Mesenchymal stem cell (in vitro differentiated cells and primary cell): ENCODE data around the gene THSD8.

Source experiments
- DNase-seq: peaks from one replicate; pipeline ENCODE4 v3.0.0-alpha.2; 2013
- H2AFZ ChIP-seq: one replicate; pipeline ENCODE4 v1.6.1; 2013; ENCODE audit warnings: low read depth, mild to moderate bottlenecking, control low read depth, inconsistent platforms, low read length, moderate library complexity
- H2AK5ac ChIP-seq: 2 replicates; pipeline ENCODE4 v1.6.1; 2013; ENCODE audit warnings: low read length, moderate library complexity, mild to moderate bottlenecking, inconsistent platforms; ENCODE audit not compliant: severe bottlenecking
- H2BK120ac ChIP-seq: one replicate; pipeline ENCODE4 v1.6.1; 2013; ENCODE audit warnings: low read depth, mild to moderate bottlenecking, inconsistent platforms, low read length, moderate library complexity
- H2BK12ac ChIP-seq, 2 experiments: one replicate each; pipeline ENCODE4 v1.6.1; 2013; ENCODE audit warnings: inconsistent platforms in 2 of 2, low read length in 2 of 2, mild to moderate bottlenecking in 2 of 2, moderate library complexity in 2 of 2, control low read depth in 1 of 2
- H2BK15ac ChIP-seq: one replicate; pipeline ENCODE4 v1.6.1; 2013; ENCODE audit warnings: mild to moderate bottlenecking, low read depth, inconsistent platforms; ENCODE audit not compliant: poor library complexity, severe bottlenecking
- H2BK5ac ChIP-seq: 2 replicates; pipeline ENCODE4 v1.6.1; 2013; ENCODE audit warnings: low read depth, mild to moderate bottlenecking, low read length, control low read depth, inconsistent platforms; ENCODE audit not compliant: poor library complexity, severe bottlenecking
- H3K14ac ChIP-seq, 2 experiments: one replicate each; pipeline ENCODE4 v1.6.1; 2013; ENCODE audit warnings: inconsistent platforms in 2 of 2, low read length in 2 of 2, control low read depth in 1 of 2, mild to moderate bottlenecking in 1 of 2, moderate library complexity in 1 of 2
- H3K18ac ChIP-seq, 2 experiments: one replicate each; pipeline ENCODE4 v1.6.1; 2013; ENCODE audit warnings: inconsistent platforms in 2 of 2, low read length in 2 of 2, control low read depth in 1 of 2, low read depth in 1 of 2, mild to moderate bottlenecking in 1 of 2
- H3K23ac ChIP-seq, 2 experiments: one replicate each; pipeline ENCODE4 v1.6.1; 2013; ENCODE audit warnings: inconsistent platforms in 2 of 2, low read length in 2 of 2, mild to moderate bottlenecking in 2 of 2, moderate library complexity in 2 of 2, control low read depth in 1 of 2
- H3K27ac ChIP-seq: 2 replicates; pipeline ENCODE4 v1.5.1; 2013; ENCODE audit warnings: mild to moderate bottlenecking, moderate library complexity, low read length, control low read depth, inconsistent platforms; ENCODE audit not compliant: poor library complexity, severe bottlenecking
- H3K27me3 ChIP-seq, 2 experiments: 2 replicates each; pipeline versions ENCODE4 v1.6.1 to v1.7.0; 2013; ENCODE audit warnings: low read length in 2 of 2, mild to moderate bottlenecking in 2 of 2, moderate library complexity in 2 of 2, control low read depth in 1 of 2, inconsistent platforms in 1 of 2; ENCODE audit not compliant: control insufficient read depth in 1 of 2, insufficient read depth in 1 of 2
- H3K36me3 ChIP-seq, 2 experiments: 2 replicates each; pipeline versions ENCODE4 v1.6.1 to v1.7.0; 2013; ENCODE audit warnings: low read length in 2 of 2, control low read depth in 1 of 2, inconsistent platforms in 1 of 2, low read depth in 1 of 2, mild to moderate bottlenecking in 1 of 2; ENCODE audit not compliant: insufficient read depth in 2 of 2, control insufficient read depth in 1 of 2
- H3K4ac ChIP-seq, 2 experiments: one replicate each; pipeline ENCODE4 v1.6.1; 2013; ENCODE audit warnings: inconsistent platforms in 2 of 2, low read length in 2 of 2, mild to moderate bottlenecking in 2 of 2, moderate library complexity in 2 of 2, control low read depth in 1 of 2, low read depth in 1 of 2
- H3K4me1 ChIP-seq: 2 replicates; pipeline ENCODE4 v1.6.1; 2013; ENCODE audit warnings: low read depth, low read length, control low read depth; ENCODE audit not compliant: control insufficient read depth, insufficient read depth
- H3K4me2 ChIP-seq: 2 replicates; pipeline ENCODE4 v1.6.1; 2013; ENCODE audit warnings: low read length, mild to moderate bottlenecking, inconsistent platforms; ENCODE audit not compliant: poor library complexity, severe bottlenecking
- H3K4me3 ChIP-seq, 2 experiments: 2 replicates each; pipeline versions ENCODE4 v1.5.1 to v1.7.0; 2013; ENCODE audit warnings: low read length in 2 of 2, mild to moderate bottlenecking in 2 of 2, control low read depth in 1 of 2, low read depth in 1 of 2; ENCODE audit not compliant: insufficient read depth in 1 of 2
- H3K79me1 ChIP-seq: replicated peaks from 2 replicates; pipeline ENCODE4 v1.6.1; 2013; ENCODE audit warnings: mild to moderate bottlenecking, control low read depth, low read length, inconsistent platforms; ENCODE audit not compliant: poor library complexity, severe bottlenecking
- H3K9ac ChIP-seq: 2 replicates; pipeline ENCODE4 v1.7.0; 2013; ENCODE audit warnings: mild to moderate bottlenecking, low read length, moderate library complexity
- H3K9me3 ChIP-seq: 2 replicates; pipeline ENCODE4 v1.7.0; 2013; ENCODE audit warnings: mild to moderate bottlenecking, low read length; ENCODE audit not compliant: control insufficient read depth
- H4K8ac ChIP-seq: one replicate; pipeline ENCODE4 v1.6.1; 2013; ENCODE audit warnings: inconsistent platforms, mild to moderate bottlenecking, low read length, moderate library complexity
- H4K91ac ChIP-seq: one replicate; pipeline ENCODE4 v1.6.1; 2013; ENCODE audit warnings: mild to moderate bottlenecking, low read length, inconsistent platforms
- WGBS: methylation state at CpG from one replicate; pipeline ENCODE4 v1.1.7; 2013; ENCODE audit warnings: mixed read lengths; 5-methylcytosine and 5-hydroxymethylcytosine counted together

Gene THSD8

DNA sequence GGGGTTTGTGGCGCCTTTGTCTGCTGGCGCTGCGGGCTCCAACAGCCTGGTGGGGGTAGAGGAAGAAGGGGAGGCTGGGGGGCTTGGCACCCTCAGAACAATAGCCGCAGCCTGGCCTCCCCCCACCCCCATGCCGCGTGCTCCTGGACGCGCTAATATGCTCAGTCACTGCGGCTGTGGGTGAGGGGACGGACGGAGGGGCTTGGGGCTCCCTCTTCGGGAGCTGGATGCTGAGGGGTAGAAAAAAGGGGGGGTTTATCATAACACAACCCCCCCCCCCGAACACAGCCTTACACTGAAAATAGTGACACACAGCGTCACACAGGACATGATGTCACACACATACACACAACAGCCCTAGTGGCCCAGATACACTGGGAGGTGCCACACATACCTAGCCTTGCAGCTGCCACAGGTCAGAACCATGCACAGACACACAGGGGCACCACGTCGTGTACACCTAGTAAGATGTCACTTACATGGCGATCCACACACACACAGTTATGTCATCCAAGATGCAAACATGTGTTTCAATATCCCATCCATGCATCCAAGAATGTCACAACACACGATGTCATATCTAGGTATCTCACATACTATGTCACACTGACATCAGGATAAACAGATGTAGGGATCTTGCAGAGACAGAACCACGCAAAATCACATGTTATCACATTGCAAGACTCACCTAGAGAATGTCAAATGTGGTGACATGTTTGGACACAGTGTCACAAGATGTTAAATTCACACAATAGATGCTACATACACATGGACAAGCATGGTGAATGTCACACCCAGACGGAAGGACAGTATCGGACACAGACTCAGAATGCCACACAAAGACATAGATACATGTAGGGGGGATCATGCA lies 37.3 kb downstream of the THSD8 start:
- peaks cover 90 to 94% of the 10 kb centered on the region in 2 experiments for H3K27me3 ChIP-seq
- H2AK5ac ChIP-seq = no peak overlapping the region
- H3K79me1 ChIP-seq = no peaks in the 10 kb centered on the region
- peaks cover 22% of the 10 kb centered on the region for H3K4me1 ChIP-seq
- no peak for DNase-seq
- H3K9ac ChIP-seq = no peak overlapping the region
- no peaks in the 10 kb centered on the region for H3K36me3 ChIP-seq
- H3K18ac ChIP-seq = no peak overlapping the region
- peak overlapping the region; percentile 41 for H3K4me2 ChIP-seq
- no peak overlapping the region for H3K23ac ChIP-seq
- H2BK120ac ChIP-seq = no peak overlapping the region
- no peak overlapping the region for H2BK15ac ChIP-seq
- no peaks in the 10 kb centered on the region for H3K9me3 ChIP-seq
- no peak overlapping the region for H3K14ac ChIP-seq
- 52% methylated on average over 11 of the region's 21 CpGs for WGBS
- no peak overlapping the region for H2BK12ac ChIP-seq
- no peak overlapping the region for H2BK5ac ChIP-seq
- H3K4me3 ChIP-seq = no peak overlapping the region
- H4K8ac ChIP-seq = no peak overlapping the region
- no peak overlapping the region for H3K4ac ChIP-seq
- no peak overlapping the region for H3K27ac ChIP-seq
- no peak overlapping the region for H4K91ac ChIP-seq
- H2AFZ ChIP-seq = no peak overlapping the region

DNA sequence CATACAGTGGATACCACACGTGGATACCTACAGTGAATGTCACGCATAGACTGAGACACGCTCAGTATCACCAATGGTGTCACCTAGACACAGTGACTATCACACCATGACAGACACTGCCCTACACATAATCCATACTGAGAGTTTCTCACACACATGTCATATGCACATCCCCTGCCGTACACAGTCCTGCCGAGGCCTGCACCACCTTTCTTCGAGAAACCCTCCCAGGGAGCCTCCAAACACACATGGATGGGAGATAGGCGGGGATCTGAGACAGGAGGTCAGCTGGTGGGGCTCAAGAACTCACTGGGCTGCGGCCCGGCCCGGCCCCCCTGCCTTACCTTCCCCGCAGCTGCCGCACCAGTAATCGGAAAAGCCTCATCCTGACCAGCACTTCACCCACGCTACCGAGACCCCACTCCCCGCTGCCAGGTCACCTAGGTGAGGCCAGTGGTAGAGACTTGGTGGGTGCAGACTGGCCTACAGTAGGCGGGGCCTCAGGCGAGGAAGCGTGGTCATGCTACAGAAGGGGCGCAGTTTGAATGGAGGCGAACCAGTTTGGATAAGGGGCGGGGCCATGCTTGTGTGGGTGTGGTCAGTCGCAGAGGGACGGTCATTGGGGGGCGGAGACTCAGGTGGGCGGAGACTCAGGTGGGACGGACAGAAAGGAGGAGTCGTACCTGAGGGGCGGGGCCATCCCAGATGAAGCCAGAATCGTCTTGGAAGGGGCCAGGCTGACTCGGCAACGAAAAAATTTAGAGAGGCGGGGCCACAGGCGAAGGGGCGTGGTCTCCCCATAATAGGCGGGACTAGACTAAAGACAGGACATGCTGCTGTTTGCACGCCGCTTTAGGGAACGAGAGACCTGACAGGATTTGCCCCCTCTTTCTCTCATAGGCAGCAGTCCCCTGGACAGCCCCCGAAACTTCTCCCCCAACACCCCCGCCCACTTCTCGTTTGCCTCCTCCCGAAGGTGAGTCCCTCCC lies 38.5 kb downstream of the THSD8 start:
- Histone ChIP-seq H2BK5ac (no peak overlapping the region), H2BK12ac (no peak overlapping the region), H2AK5ac (no peak overlapping the region), H2AFZ (no peak overlapping the region), H3K14ac (no peak overlapping the region), H3K4me1 (peaks cover 16% of the 10 kb centered on the region), H3K27me3 (peaks cover 82 to 86% of the 10 kb centered on the region in 2 experiments), H3K9me3 (no peaks in the 10 kb centered on the region), H3K79me1 (no peaks in the 10 kb centered on the region), H3K23ac (no peak overlapping the region), H3K18ac (no peak overlapping the region), H3K4me2 (peak overlapping the region; percentile 14), H2BK120ac (no peak overlapping the region), H4K8ac (no peak overlapping the region), H3K4me3 (peak overlapping the region in 1 of 2 experiments; percentile 57), H2BK15ac (no peak overlapping the region), H3K27ac (no peak overlapping the region), H4K91ac (no peak overlapping the region), H3K9ac (no peak overlapping the region), H3K4ac (no peak overlapping the region), H3K36me3 (no peaks in the 10 kb centered on the region)
- peak; percentile 62 for DNase-seq
- 30% methylated on average over 40 of the region's 43 CpGs for WGBS

DNA sequence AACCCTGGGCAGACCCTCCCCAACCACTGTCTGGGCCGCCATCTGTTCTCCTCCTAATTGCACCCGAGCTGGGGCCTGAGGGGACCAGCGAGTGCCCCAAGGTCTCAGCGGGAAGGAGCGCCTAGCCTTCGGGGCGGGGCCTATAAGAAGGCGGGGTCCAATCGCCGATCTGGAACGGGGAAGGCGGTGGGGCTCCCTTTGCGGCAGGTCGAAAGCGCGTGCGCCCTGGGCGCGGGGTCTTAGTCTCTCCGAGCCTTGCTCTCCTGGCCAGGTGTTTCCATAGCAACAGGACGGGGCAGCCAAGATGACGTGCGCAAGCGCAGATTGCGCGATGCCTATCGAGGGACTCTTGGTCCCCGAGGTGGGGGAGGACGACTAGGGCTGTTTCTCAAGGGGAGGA lies 39.2 kb downstream of the THSD8 start:
- H3K14ac ChIP-seq = no peak overlapping the region
- H2AK5ac ChIP-seq = no peak overlapping the region
- no peak overlapping the region for H3K23ac ChIP-seq
- H2BK12ac ChIP-seq = no peak overlapping the region
- H3K27me3 ChIP-seq = peaks cover 75 to 79% of the 10 kb centered on the region in 2 experiments
- WGBS = 2% methylated on average over 29 of the region's 29 CpGs
- H3K9ac ChIP-seq = no peak overlapping the region
- H2BK15ac ChIP-seq = no peak overlapping the region
- H3K4me2 ChIP-seq = peak overlapping the region; percentile 14
- H2BK5ac ChIP-seq = no peak overlapping the region
- no peaks in the 10 kb centered on the region for H3K36me3 ChIP-seq
- H3K79me1 ChIP-seq = no peaks in the 10 kb centered on the region
- no peak overlapping the region for H3K18ac ChIP-seq
- no peak overlapping the region for H3K4ac ChIP-seq
- peak overlapping the region in 1 of 2 experiments; percentile 57 for H3K4me3 ChIP-seq
- H3K4me1 ChIP-seq = peaks cover 14% of the 10 kb centered on the region
- no peak overlapping the region for H4K91ac ChIP-seq
- no peak overlapping the region for H4K8ac ChIP-seq
- no peaks in the 10 kb centered on the region for H3K9me3 ChIP-seq
- no peak overlapping the region for H3K27ac ChIP-seq
- no peak overlapping the region for H2BK120ac ChIP-seq
- H2AFZ ChIP-seq = no peak overlapping the region
- peak; percentile 38 for DNase-seq

DNA sequence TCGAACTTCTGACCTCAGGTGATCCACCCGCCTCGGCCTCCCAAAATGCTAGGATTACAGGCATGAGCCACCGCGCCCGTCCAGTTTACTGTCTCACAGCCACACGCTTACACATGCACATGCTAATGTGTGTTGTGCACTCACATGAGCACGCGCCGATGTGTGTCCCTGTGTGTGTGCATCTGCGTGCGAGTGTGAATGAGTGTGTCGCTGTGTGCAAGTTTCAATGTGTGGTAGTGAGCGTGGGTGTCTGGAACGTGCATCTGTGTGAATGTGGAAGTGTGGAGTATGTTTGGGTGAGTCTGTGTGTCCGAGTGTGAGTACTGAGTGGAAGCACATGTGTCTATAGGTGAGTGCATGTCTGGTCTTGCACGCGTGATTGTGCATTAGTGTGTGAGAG lies 40.6 kb downstream of the THSD8 start:
- H2BK12ac ChIP-seq = no peak overlapping the region
- DNase-seq = no peak
- no peaks in the 10 kb centered on the region for H3K9me3 ChIP-seq
- H3K18ac ChIP-seq = no peak overlapping the region
- H3K4me1 ChIP-seq = peaks cover 19% of the 10 kb centered on the region
- H2AFZ ChIP-seq = no peak overlapping the region
- H3K23ac ChIP-seq = no peak overlapping the region
- H3K14ac ChIP-seq = no peak overlapping the region
- H4K91ac ChIP-seq = no peak overlapping the region
- no peaks in the 10 kb centered on the region for H3K79me1 ChIP-seq
- no peak overlapping the region for H4K8ac ChIP-seq
- WGBS = 94% methylated on average over 18 of the region's 18 CpGs
- peaks cover 68 to 70% of the 10 kb centered on the region in 2 experiments for H3K27me3 ChIP-seq
- H2BK120ac ChIP-seq = no peak overlapping the region
- H2BK5ac ChIP-seq = no peak overlapping the region
- no peak overlapping the region for H3K27ac ChIP-seq
- no peak overlapping the region for H2AK5ac ChIP-seq
- no peak overlapping the region for H3K4me3 ChIP-seq
- no peak overlapping the region for H2BK15ac ChIP-seq
- H3K9ac ChIP-seq = no peak overlapping the region
- H3K36me3 ChIP-seq = no peaks in the 10 kb centered on the region
- no peak overlapping the region for H3K4ac ChIP-seq
- no peak overlapping the region for H3K4me2 ChIP-seq
